HT1080 (cell line): ENCODE data around the gene NCAPG. TPM values are rescaled to one million over a fixed set of nuclear protein-coding genes. Genes with fewer than 3 reads are reported as not detected.

Source experiments
- DNase-seq: peaks from one replicate; pipeline ENCODE4 v3.0.0-alpha.2; 2015; ENCODE audit warnings: low read depth
- polyA plus RNA-seq, 2 experiments: library from polyadenylated mRNA; depleted of rRNA; stranded (reverse); fragments of >200 nt; gene quantifications; 2 replicates each; pipeline ENCODE4 v1.2.3, GENCODE V29; 2015
- total RNA-seq: library from RNA; depleted of rRNA; stranded (reverse); fragments of >200 nt; shearing (Covaris generic); gene quantifications from 2 replicates; pipeline ENCODE4 v1.2.3, GENCODE V29; 2014; rRNA removed

The NCAPG gene, protein sequence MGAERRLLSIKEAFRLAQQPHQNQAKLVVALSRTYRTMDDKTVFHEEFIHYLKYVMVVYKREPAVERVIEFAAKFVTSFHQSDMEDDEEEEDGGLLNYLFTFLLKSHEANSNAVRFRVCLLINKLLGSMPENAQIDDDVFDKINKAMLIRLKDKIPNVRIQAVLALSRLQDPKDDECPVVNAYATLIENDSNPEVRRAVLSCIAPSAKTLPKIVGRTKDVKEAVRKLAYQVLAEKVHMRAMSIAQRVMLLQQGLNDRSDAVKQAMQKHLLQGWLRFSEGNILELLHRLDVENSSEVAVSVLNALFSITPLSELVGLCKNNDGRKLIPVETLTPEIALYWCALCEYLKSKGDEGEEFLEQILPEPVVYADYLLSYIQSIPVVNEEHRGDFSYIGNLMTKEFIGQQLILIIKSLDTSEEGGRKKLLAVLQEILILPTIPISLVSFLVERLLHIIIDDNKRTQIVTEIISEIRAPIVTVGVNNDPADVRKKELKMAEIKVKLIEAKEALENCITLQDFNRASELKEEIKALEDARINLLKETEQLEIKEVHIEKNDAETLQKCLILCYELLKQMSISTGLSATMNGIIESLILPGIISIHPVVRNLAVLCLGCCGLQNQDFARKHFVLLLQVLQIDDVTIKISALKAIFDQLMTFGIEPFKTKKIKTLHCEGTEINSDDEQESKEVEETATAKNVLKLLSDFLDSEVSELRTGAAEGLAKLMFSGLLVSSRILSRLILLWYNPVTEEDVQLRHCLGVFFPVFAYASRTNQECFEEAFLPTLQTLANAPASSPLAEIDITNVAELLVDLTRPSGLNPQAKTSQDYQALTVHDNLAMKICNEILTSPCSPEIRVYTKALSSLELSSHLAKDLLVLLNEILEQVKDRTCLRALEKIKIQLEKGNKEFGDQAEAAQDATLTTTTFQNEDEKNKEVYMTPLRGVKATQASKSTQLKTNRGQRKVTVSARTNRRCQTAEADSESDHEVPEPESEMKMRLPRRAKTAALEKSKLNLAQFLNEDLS
- total RNA-seq = 71.6 and 79.6 TPM in 2 replicates
- polyA plus RNA-seq (2015; cell fraction: cytosol; rRNA removed) = 43.9 and 49.0 TPM in 2 replicates
- polyA plus RNA-seq (2015; cell fraction: nucleus; rRNA removed) = 94.7 and 105 TPM in 2 replicates

- peak; percentile 98 for DNase-seq
Measured at GRCh38 chr4:17810260-17811077, at the start of gene NCAPG, which contains the start of gene DCAF16. Gene NCAPG (plus strand): TSS chr4:17810979. CDS start chr4:17811078, 99 bp downstream. Gene DCAF16 (minus strand): TSS chr4:17810757. CDS start chr4:17804141, 6,616 bp downstream.

GRCh38 chr4:17761062-17761461 is 49.7 kb upstream of the NCAPG start:
- DNase-seq = no peak

GRCh38 chr4:17762726-17763125 is 48.1 kb upstream of the NCAPG start:
- peak; percentile 76 for DNase-seq

GRCh38 chr4:17763416-17763815 is 47.4 kb upstream of the NCAPG start:
- DNase-seq = no peak

- no peak for DNase-seq
Measured at GRCh38 chr4:17763931-17764330, 46.8 kb upstream of the NCAPG start.

GRCh38 chr4:17765514-17766286 is 45.1 kb upstream of the NCAPG start:
- no peak for DNase-seq

DNA sequence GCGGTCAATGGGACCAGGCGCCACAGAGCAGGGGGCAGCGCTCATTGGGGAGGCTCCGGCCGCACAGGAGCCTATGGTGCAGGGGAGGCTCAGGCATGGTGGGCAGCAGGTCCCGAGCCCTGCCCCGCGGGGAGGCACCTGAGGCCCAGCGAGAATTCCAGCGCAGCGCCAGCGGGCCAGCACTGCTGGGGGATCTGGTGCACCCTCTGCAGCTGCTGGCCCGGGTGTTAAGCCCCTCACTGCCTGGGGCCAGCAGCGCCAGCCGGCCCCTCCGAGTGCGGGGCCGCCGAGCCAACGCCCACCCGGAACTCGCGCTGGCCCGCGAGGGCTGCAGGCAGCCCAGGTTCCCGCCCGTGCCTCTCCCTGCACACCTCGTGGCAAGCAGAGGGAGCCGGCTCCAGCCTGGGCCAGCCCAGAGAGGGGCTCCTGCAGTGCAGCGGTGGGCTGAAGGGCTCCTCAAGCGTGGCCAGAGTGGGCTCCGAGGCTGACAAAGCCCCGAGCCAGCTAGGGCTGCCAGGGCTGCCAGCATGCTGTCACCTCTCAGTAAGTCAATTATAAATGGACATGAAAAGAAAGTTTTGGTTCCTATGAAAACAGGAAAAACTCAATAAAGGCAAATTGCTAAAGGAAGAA is 43.8 kb upstream of the NCAPG start:
- no peak for DNase-seq

- DNase-seq = no peak
Measured at GRCh38 chr4:17769406-17770174, 41.2 kb upstream of the NCAPG start.

DNA sequence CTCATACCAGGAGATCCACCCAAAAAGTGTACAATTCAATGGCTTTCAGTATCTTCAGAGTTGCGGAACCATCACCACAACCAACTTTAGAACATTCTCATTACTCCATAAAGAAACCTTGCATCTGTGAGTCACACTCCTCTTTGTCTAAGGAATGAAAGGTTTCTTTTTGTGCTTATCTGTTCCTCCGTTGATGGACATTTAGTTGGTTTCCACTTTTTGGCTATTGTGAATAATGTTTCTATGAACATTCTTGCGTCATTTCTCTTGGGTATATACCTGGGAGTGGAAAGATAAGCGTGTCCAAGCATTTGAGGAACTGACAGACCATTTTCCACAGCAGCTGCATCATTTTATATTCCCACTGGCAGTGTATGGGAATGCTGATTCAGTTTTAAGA is 39.9 kb upstream of the NCAPG start:
- DNase-seq = no peak

DNA sequence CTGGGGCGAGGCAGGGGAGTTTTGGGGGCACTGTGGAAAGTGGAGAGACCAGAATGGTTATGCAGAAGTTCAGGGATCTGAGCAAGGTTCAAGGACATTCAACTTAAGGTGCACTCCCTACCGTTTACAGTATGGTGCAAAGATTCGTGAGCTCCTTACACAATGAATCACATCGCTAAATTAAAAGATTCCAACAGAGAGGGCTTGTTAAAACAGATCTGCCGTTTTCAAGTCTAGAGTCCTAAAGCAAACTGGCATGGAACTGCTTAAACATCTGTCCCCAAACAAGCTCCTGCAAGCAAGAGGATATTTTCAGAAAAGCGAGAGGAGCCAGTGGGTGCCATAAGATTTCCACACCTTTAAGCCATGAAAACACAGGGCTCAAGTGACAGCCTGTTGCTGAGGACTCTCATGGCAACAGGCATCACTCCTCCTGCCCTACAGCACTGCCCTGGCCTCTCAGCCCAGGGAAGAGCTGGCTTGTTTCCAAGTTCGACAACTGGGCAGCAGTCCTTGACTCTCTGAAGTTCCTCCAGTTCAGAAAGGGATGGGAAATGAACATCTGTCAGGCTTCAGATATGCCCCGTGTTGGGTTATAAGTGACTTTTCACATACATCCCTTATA is 39.4 kb upstream of the NCAPG start:
- no peak for DNase-seq

- DNase-seq = no peak
Measured at GRCh38 chr4:17773135-17773698, 37.6 kb upstream of the NCAPG start.

DNA sequence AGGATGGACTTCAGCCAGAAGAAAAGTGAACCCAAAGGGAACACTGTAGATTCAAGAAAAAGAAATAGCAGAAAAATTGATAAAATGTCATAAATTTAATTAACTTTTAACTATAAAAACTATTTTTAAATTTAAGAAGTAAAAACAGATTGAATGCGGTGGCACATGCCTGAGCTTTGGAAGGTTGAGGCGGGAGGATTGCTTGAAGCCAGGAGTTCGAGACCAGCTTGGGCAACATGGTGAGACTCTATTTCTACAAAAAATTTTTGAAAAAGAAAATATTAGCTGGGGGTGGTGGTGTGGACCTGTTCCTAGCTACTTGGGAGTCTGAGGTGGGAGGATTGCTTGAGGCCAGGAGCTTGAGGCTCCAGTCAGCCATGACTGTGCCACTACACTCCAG is 32.3 kb upstream of the NCAPG start:
- no peak for DNase-seq

- no peak for DNase-seq
Measured at GRCh38 chr4:17780501-17781299, 30.1 kb upstream of the NCAPG start.

DNA sequence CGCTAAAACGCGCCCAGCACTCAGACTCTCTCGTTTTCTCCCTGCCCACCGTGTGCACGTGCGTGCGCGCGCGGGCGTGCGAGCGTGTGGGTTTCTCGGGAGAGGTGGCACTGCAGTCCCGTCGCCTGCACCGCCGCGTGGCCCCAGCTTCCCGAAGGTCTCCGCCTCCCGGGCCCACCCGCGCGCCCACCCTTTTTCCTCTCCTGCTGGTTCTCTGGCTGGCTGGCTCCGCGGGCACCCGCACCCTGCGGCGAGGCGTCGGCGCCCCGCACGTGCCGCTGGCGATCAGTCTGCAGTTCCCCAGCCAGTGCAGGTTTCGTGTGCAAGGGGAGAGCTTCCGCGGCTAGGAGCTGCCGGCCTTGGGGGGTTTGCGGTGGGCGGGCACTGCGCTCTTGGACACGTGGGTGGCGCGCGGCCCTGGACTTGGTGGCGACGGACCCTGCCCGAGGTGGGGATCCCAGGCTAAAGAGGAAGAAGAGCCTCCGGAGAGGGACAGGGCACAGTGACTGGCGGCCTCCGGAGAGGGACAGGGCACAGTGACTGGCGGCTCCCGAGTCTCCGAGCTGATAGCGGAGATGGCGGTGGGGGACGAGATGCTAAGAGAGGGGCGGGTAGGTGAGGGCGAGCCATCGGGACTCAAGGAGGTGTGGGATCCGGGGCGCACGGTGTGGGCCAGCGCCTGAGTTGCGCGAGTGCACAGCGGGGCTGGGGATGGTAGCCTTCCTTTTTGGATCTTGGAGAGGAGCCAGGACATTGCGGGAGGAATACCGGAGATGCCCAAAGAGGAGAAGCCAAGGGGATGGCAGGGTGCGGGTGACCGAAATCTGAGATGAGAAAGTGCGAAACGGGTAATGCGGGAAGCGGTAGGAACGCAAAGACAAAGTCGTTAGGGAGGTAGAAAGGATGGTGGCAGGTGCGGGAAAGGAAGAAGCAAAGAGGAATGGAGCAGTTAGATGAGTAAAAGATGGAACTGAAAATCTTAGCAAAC is 29.2 kb upstream of the NCAPG start, which contains the start of gene FAM184B:
FAM184B (minus strand) TSS at position 322 of the 988 bp plus-strand sequence. CDS start 322 bp downstream, outside the sequence.
- DNase-seq = no peak

DNA sequence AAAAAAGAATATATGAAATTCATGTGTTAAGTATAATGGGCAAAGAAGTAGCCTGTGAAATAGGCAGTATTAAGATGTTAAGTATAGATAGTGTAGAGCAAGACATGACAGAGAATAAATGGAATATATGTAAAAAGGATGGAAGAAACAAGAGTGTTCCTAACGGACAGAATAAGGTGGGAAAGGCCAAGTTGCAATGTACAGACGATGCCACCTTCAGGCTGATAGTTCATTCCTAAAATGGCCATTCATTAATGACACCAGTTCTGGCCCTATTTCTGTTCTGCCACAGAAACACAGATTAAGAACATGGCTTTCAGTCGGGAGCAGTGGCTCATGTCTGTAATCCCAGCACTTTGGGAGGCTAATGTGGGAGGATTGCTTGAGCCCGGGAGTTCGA is 24.9 kb upstream of the NCAPG start:
- no peak for DNase-seq

- peak; percentile 38 for DNase-seq
Measured at GRCh38 chr4:17786567-17786966, 24.2 kb upstream of the NCAPG start.
